GM21515 (cell line): ENCODE measurements around the gene LBX1.
A peak's percentile ranks its signal among the peaks of the same experiment; 100 is the strongest.
"Not testable (repeated sequence)": the region's sequence is repeated elsewhere in the genome, so short reads cannot be mapped to it uniquely, and the experiment has no call there.

Experiments used
- ATAC-seq: cut with Tn5 transposase; IDR thresholded peaks from one replicate; pipeline ENCODE4 v1.9.1; 2021; ENCODE audit not compliant: unreplicated experiment

LBX1 gene

DNA sequence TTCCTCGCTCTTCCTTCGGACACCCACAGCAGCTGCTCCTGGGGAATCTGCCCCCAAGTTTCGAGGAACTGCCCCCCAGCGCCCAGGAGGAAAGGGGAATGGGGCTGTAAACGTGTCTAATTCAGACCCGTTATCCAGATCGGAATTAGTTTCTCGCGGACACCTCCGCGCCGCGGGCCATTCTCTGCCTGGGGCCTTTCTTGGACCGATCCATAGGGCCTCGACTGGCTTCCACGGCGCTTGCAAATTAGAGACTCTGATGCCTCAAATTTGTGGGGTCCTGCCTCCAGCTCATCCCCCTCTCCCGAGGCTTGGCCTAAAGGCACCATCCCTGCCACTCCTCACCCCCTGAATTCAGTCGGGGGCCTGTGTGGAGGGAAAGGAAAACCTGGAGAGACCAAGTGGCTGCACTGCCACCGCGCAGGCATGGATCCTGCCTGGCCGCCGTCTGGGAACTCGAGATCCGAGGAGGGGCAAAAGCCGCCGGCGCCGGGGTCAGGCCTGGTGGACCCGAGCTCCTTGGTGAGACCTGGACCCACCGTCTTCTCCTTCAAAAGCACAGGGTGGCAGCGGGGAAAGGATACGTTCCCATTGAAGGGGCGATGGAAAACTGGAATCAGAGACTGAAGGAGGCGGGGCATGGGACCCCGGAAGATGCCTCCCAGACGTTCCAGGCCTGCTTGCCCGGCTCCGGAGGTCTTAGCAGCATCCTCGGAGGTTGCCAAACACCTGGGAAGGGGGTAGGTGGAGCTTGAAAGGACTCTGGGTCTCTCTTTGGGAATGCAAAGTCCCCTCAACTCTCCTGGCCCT lies 13.7 kb downstream of the LBX1 start:
- no peak for ATAC-seq

DNA sequence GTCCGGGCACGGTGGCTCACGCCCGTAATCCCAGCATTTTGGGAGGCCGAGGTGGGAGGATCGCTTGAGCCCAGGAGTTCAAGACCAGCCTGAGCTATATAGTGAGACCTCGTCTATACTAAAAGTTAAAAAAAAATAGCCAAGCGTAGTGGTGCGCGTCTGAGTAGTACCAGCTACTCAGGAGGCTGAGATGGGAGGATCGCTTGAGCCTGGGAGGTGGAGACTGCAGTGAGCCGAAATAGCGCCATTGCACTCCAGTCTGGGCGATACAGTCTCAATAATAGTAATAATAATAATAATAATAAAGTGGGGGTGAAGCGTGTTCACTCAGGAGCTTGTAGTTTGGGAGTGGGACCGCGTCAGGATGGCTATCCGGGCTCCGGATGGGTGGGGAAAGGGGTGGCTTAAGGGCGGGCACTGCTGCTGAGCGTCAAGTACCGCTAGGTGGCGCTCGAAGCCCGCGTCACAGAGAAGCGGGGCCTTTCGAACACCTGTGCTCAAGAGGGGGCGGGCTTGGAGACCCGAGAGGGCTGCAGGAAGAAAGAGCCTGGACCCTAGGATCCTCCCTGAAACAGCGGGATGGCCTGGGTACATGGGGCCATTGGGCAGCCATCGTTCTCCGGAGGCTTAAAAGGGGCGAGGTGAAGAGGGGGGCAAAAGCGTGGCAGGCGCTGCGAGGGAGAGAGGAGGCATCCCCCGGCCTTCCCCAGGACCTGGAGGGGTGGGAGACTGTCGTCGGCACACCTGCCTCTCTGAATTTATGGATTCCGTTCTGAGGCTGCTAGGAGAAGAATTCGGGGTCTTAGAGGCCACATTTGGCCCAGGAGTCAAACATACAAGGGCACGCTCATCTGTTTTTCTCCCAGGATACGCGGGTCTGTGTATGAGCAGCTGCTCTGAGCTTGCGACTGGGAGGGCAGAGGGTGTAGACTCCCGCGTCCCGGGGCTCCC lies 14.5 kb downstream of the LBX1 start:
- ATAC-seq = peak; percentile 64

DNA sequence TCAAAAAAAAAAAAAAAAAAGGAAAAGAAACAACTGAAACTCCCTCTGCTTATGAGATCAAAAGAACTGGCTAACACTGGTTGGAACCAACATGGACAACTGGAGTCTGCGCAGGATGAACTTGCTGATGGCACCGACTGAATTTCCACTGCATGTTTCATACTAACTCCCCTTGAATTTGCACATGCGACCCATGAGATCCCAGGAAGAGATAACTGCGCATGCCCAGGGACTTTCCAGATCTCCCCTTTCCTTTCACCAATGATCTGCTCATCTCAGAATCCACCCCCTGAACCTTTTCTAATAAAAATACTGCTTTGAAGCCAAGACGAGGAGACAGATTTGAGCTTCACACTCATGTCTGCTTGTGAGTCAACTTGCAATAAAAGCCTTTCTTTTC lies 20.7 kb downstream of the LBX1 start:
- ATAC-seq = no peak

DNA sequence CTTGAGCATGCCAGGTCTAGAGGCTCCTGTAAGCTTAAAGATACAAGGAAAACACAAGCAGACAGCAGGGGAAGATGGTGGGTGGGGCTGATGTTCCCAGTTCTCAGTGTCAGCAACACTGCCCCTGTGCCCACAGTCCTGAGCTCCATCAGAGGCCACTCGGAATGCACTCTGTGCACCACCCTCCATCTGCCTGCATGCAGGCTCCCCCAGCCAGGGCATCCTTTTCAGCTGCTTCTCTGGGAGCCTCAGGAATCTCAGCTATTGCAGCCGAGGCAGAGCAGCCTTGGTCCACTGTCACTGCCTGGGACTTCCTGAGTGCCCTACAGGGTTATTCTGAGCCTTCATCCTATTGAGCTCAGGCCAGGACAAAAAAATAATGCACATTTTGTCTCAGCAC lies 22.2 kb downstream of the LBX1 start:
- ATAC-seq = no peak

DNA sequence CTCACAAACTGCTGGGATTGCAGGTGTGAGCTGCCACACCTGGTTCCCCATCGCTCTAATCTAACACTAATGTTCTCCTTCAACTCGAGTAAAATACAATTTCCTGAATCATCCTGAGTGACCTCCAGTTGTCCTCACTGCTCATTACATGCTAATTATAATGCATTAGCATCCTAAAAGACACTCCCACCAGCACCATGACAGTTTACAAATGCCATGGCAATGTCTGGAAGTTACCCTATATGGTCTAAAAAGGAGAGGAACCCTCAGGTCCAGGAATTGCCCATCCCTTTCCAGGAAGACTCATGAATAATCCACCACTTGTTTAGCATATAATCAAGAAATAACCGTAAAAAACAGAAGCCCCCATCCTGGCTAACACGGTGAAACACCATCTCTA lies 26.6 kb downstream of the LBX1 start:
- not testable (repeated sequence) for ATAC-seq

DNA sequence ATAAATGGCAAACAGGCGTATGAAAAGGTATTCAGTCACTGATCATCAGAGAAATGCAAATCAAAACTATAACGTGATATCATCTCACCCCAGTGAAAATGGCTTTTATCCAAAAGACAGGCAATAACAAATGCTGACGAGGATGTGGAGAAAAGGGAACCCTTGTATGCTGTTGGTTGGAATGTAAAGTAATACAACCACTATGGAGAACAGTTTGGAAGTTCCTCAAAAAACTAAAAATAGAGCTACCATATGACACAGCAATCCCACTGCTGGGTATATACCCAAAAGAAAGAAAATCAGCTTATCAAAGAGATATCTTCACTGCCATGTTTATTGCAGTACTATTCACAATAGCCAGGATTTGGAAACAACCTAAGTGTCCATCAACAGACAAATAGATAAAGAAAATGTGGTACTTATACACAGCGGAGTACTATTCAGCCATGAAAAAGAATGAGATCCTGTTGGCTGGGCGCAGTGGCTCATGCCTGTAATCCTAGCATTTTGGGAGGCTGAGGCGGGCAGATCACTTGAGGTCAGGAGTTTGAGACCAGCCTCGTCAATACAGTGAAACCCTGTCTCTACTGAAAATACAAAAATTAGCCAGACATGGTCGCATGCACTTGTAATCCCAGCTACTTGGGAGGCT lies 30.8 kb downstream of the LBX1 start:
- not testable (repeated sequence) for ATAC-seq

DNA sequence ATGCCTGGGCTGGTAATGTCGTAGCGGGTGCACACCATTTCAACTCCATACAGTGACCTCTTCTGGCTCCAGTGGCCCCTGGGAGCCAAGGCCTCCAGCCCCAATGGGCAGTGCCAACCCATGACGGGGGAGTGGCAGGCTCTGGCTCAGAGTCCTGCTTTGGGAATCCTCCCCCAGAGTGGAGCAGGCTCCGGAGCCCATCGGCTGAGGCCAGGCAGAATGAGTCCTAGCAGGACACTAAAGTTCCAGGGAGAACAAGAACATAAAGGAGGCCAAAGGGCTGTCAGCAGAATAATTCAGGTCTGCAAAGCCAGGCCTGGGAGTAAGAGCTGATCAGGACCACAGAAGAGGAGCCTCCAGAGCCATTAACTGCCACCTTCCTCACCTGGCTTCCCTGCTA lies 33.3 kb downstream of the LBX1 start:
- no peak for ATAC-seq

DNA sequence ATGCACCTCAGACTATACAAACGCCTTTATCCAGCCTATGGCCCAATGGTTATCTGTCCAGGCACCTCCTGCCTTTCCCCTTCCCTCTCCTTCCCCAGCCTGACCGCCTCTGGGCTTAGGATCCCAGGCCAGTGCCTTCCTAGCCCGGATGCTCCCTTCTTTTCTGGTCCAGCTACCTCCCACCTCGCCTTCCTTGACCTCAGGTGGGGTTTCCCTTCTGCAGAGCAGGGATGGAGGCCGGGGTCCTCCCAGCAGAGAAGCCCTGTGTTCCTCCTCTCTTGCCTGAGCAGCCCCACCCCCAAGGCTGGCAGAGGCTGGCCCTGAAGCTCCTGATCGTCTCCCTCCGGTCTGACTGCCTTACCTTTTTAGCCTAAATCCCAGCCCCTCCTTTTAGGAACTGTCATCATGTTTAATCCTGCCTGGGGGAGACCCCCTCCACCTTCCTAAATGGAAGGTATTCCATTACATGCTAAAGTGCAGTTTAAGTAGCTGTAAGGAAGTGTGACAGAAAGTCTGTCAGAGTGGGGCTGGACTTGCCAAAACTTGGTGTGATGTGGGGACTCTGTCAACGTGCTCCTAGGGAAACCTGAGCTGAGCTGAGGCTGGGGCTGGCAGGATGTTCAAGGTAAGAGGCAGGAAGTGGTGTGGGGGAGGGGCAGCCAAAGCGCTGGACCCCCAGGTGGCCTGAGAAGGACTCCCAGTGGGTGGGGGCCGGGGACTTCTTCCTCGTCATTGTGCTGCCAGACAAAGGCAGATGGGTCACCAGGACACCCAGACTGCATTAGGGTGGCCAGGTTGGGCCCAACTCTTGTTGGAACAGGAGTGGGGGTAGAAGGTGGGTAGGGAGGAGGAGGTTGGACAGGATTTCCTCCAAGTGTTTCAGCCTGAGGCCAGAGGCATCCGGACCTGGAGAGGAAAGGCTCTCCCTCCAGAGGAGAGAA lies 39.5 kb downstream of the LBX1 start:
- ATAC-seq = no peak

DNA sequence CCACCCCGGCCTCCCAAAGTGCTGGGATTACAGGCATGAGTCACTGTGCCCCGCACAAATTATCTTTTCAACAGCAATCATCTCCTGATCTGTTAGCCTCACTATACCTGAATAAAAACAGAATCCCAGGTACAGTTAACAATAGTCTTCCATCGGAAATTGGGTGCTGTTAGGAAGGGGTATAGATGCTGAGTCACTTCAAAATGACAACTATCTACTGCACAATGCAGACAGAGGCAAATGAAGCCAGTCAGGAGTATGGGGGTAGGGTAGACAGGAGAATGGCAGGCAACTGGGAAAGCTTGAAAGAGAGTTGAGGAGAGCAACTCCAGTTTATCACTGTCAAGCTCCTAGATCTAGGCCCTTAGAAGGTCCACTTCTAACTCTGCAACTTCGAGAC lies 40.3 kb downstream of the LBX1 start:
- ATAC-seq = no peak

DNA sequence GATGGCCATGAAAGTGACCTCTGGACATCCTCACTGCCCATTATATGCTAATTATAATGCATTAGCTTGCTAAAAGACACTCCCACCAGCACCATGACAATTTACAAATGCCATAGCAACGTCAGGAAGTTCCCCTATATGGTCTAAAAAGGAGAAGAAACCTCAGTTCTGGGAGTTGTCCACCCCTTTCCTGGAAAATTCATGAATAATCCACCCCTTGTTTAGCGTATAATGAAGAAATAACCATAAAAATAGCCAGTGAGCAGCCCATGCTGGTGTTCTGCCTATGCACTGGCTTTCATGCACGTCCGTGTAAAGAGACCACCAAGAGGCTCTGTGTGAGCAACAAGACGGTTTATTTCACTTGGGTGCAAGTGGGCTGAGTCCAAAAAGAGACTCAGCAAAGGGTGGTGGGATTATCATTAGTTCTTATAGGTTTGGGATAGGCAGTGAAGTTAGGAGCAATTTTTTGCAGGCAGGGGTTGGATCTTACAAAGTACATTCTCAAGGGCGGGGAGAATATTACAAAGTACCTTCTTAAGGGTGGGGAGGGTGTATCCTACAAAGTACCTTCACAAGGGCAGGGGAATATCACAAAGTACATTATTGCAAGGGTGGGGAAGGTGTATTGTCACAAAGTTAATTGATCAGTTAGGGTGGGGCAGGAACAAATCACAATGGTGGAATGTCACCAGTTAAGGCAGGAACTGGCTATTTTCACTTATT lies 45.6 kb downstream of the LBX1 start:
- ATAC-seq = no peak

DNA sequence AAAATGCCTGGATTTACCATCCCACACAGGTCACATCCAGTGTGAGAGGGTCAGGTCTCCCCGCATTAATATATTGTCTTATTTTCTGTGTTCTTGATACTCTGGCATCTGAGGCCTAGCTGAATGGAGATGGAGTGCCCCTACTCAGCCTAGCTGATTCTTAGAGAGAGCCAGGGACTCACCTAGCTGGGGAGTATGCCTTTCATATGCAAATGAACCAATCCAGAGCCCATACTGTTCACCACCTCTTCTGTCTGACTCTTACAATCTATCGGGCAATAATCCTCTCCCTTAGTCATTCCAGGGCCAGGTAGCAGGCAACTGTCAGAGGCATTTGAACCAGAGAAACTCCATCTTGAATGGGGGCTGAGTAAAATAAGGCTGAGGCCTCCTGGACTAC lies 46.3 kb downstream of the LBX1 start:
- no peak for ATAC-seq
